H1 (cell line): ENCODE results near the gene MARCHF10. TPM values are rescaled to one million over a fixed set of nuclear protein-coding genes. Genes with fewer than 3 reads are reported as not detected.

Experiments
- BRCA1 ChIP-seq: IDR thresholded peaks from 2 replicates; pipeline ENCODE4 v1.6.1; 2012; ENCODE audit warnings: low read depth, low read length, improper control_type of control experiment
- CTCF ChIP-seq, 3 experiments: IDR thresholded peaks; 1 replicate in 2 of 3; 2 replicates in 1 of 3; pipeline versions ENCODE4 v1.5.1 to v1.6.1; 2011; ENCODE audit warnings: low read length in 3 of 3, mild to moderate bottlenecking in 3 of 3, inconsistent platforms in 2 of 3, low read depth in 1 of 3, moderate library complexity in 1 of 3; ENCODE audit not compliant: insufficient read depth in 1 of 3; ENCODE audit errors: control extremely low read depth in 1 of 3
- FOSL1 ChIP-seq: IDR thresholded peaks from 2 replicates; pipeline ENCODE4 v1.6.1; 2011; ENCODE audit warnings: mild to moderate bottlenecking, low read depth, low read length, moderate library complexity; ENCODE audit not compliant: insufficient read depth
- GTF2F1 ChIP-seq: IDR thresholded peaks from 2 replicates; pipeline ENCODE4 v1.6.1; 2012; ENCODE audit warnings: low read depth, low read length, improper control_type of control experiment, borderline replicate concordance
- KDM4A ChIP-seq: IDR thresholded peaks from one replicate; pipeline ENCODE4 v1.7.1; 2012; ENCODE audit warnings: low read depth, mild to moderate bottlenecking, moderate library complexity, low read length, inconsistent platforms; ENCODE audit not compliant: severe bottlenecking
- MAX ChIP-seq: IDR thresholded peaks from 2 replicates; pipeline ENCODE4 v1.6.1; 2012; ENCODE audit warnings: inconsistent platforms
- PHF8 ChIP-seq: fragments of 200-600 bp; sonication (generic); conservative IDR thresholded peaks from 2 replicates; pipeline ENCODE4 v1.7.1; 2012; ENCODE audit warnings: low read depth, mild to moderate bottlenecking, inconsistent platforms, low read length, moderate library complexity
- POU5F1 ChIP-seq: IDR thresholded peaks from 2 replicates; pipeline ENCODE4 v1.6.1; 2011; ENCODE audit warnings: low read depth, mild to moderate bottlenecking, low read length, moderate library complexity
- TBP ChIP-seq: IDR thresholded peaks from 2 replicates; pipeline ENCODE4 v1.6.1; 2011; ENCODE audit warnings: low read depth, low read length, improper control_type of control experiment
- polyA plus RNA-seq, 7 experiments: library from polyadenylated mRNA; depleted of rRNA in 3 of 7; stranded (reverse) in 5 of 7; unstranded in 2 of 7; fragments of >200 nt in 5 of 7; fragments of 200-250 nt in 2 of 7; gene quantifications; 1 replicate in 5 of 7; 2 replicates in 1 of 7; 4 replicates in 1 of 7; pipeline versions ENCODE4 v1.2.1 to v1.2.3, GENCODE V29; 2011 to 2013; ENCODE audit warnings: missing spikeins in 2 of 7, mixed read lengths in 2 of 7
- total RNA-seq: library from RNA; stranded (reverse); fragmentation: NEBNext Ultra II Directional; extraction: Animal tissue kit (Norgen Biotek cat#: 25700); gene quantifications from 2 replicates; pipeline ENCODE4 v1.2.1, GENCODE V29; 2021

The MARCHF10 gene
- total and polyA plus RNA-seq, 2 of the 8 experiments (the other 6 are each of a cell fraction or from before 2014, with no cell fraction given), result 0.48 to 0.73 TPM

DNA sequence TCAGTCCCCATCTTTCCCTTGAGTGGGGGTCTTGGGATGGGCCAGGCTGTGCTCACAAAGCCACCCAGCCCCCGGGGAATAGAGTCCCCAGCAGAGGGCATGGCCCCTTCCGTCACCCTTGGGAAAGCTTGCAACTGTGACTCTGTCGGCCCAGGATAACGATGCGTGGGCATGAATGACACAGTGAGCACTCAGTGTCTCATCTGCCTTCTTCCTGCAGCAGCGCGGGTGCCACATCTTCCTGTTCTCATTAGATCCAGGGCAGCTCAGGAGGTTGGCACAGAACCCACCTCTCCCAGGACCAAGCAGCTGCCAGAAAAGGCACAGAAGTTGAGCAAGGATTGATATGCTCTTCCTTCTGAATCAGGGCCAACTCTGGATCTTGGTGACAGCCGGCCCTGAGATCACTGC lies 95.9 kb downstream of the MARCHF10 start (continued):
- TF ChIP-seq CTCF (IDR thresholded peaks at IDR 0.05; ENCODE audit: control extremely low read depth in 1 of 3, insufficient read depth in 1 of 3, low read depth in 1 of 3, low read length in 3 of 3) (no peak), BRCA1 (no peak), TBP (no peak), FOSL1 (no peak), GTF2F1 (no peak), POU5F1 (no peak), PHF8 (no peak), MAX (no peak), KDM4A (no peak)
